Endothelial cell of umbilical vein (primary cell): ENCODE measurements around the gene PRTN3. TPM values are rescaled to one million over a fixed set of nuclear protein-coding genes. Genes with fewer than 3 reads are reported as not detected.

Experiments used
- BruUV-seq: library from RNA; stranded (reverse); fragments of 400-500 nt; replicated peaks from 2 replicates; lab custom pipeline; 2021; lab: Mats Ljungman, UMichigan
- CTCF ChIA-PET: fragments of 300-600, 350-600 bp; sonication (Branson Sonifier 250); formaldehyde crosslinking; loops from one replicate; lab custom pipeline; 2021; ENCODE audit warnings: antibody characterized with exemption, inconsistent platforms; lab: Charles Lee
- POLR2A ChIA-PET: fragments of 300-600, 350-600 bp; sonication (Branson Sonifier 250); formaldehyde crosslinking; loops from one replicate; lab custom pipeline; 2021; ENCODE audit warnings: antibody characterized with exemption, inconsistent platforms; lab: Charles Lee
- DNase-seq: peaks from one replicate; pipeline ENCODE4 v3.0.0-alpha.2; 2011; ENCODE audit warnings: low read depth, low spot score
- FAIRE-seq: peaks from 2 replicates; lab custom pipeline; 2011; peaks lifted over from hg19 to GRCh38; lab: Jason Lieb, UNC
- H2AFZ ChIP-seq: 2 replicates; pipeline ENCODE4 v1.6.0; 2012; ENCODE audit warnings: low read depth, low read length, control low read depth, inconsistent platforms
- H3K27ac ChIP-seq: 2 replicates; pipeline ENCODE4 v1.5.1; 2011; ENCODE audit warnings: low read depth, mild to moderate bottlenecking, control low read depth, low read length, moderate library complexity; ENCODE audit not compliant: insufficient read depth
- H3K27me3 ChIP-seq, 2 experiments: 2 replicates each; pipeline versions ENCODE4 v1.6.0 to v1.6.1; 2011; ENCODE audit warnings: low read length in 2 of 2, mixed read lengths in 1 of 2; ENCODE audit not compliant: control insufficient read depth in 2 of 2, insufficient read depth in 2 of 2
- H3K36me3 ChIP-seq, 2 experiments: 2 replicates in 1 of 2; 3 replicates in 1 of 2; pipeline ENCODE4 v1.5.1; 2011; ENCODE audit warnings: low read length in 2 of 2, mild to moderate bottlenecking in 1 of 2, moderate library complexity in 1 of 2; ENCODE audit not compliant: control insufficient read depth in 2 of 2, insufficient read depth in 2 of 2; ENCODE audit errors: extremely low read depth in 1 of 2
- H3K4me1 ChIP-seq: 3 replicates; pipeline ENCODE4 v1.5.1; 2011; ENCODE audit warnings: mild to moderate bottlenecking, low read length; ENCODE audit not compliant: control insufficient read depth, insufficient read depth; ENCODE audit errors: extremely low read depth
- H3K4me2 ChIP-seq: 2 replicates; pipeline ENCODE4 v1.6.1; 2011; ENCODE audit warnings: low read length, control low read depth, mixed read lengths; ENCODE audit not compliant: insufficient read depth
- H3K4me3 ChIP-seq, 3 experiments: fragments of 200-600 bp in 1 of 3; sonication (generic), shearing (Covaris generic) in 1 of 3; replicated peaks in 1 of 3; 2 replicates each; pipeline ENCODE4 v1.5.1; 2011 to 2016; ENCODE audit warnings: control low read depth in 3 of 3, low read length in 3 of 3, mild to moderate bottlenecking in 2 of 3, inconsistent platforms in 1 of 3, low read depth in 1 of 3, moderate library complexity in 1 of 3; ENCODE audit not compliant: insufficient read depth in 1 of 3
- H3K79me2 ChIP-seq: 2 replicates; pipeline ENCODE4 v1.6.0; 2012; ENCODE audit warnings: low read length, inconsistent platforms; ENCODE audit not compliant: control insufficient read depth, insufficient read depth
- H3K9ac ChIP-seq: replicated peaks from 2 replicates; pipeline ENCODE3; 2011; ENCODE audit warnings: low read length, control low read depth; ENCODE audit not compliant: insufficient read depth; ENCODE audit errors: extremely low read depth
- H3K9me1 ChIP-seq: replicated peaks from 3 replicates; pipeline ENCODE4 v1.6.0; 2011; ENCODE audit warnings: mild to moderate bottlenecking, low read length; ENCODE audit not compliant: control insufficient read depth, insufficient read depth; ENCODE audit errors: extremely low read depth
- H3K9me3 ChIP-seq: replicated peaks from 2 replicates; pipeline ENCODE4 v1.5.1; 2012; ENCODE audit warnings: low read length, inconsistent platforms; ENCODE audit not compliant: control insufficient read depth, insufficient read depth
- H4K20me1 ChIP-seq: replicated peaks from 2 replicates; pipeline ENCODE3; 2011; ENCODE audit warnings: mild to moderate bottlenecking, low read length; ENCODE audit not compliant: control insufficient read depth, insufficient read depth; ENCODE audit errors: extremely low read depth
- CTCF ChIP-seq, 2 donors: IDR thresholded peaks; 1 replicate in 1 of 2; 2 replicates in 1 of 2; pipeline ENCODE4 v1.5.1; 2011; ENCODE audit warnings: low read length in 2 of 2, mild to moderate bottlenecking in 2 of 2, moderate library complexity in 2 of 2, control low read depth in 1 of 2, inconsistent platforms in 1 of 2, low read depth in 1 of 2; ENCODE audit not compliant: insufficient read depth in 1 of 2; ENCODE audit errors: extremely low read depth in 1 of 2
- EZH2 ChIP-seq: IDR thresholded peaks from 2 replicates; pipeline ENCODE4 v1.6.1; 2012; ENCODE audit warnings: borderline replicate concordance, low read depth, mild to moderate bottlenecking, moderate library complexity, low read length, inconsistent platforms; ENCODE audit not compliant: severe bottlenecking
- FOS ChIP-seq: IDR thresholded peaks from 2 replicates; pipeline ENCODE4 v1.6.1; 2011; ENCODE audit warnings: mild to moderate bottlenecking, low read length, moderate library complexity, borderline replicate concordance; ENCODE audit not compliant: insufficient read depth
- GATA2 ChIP-seq: IDR thresholded peaks from 2 replicates; pipeline ENCODE4 v1.7.0; 2011; ENCODE audit warnings: low read depth, mild to moderate bottlenecking, moderate library complexity, mixed read lengths, low read length; ENCODE audit not compliant: insufficient read length, insufficient read depth
- JUN ChIP-seq: IDR thresholded peaks from 2 replicates; pipeline ENCODE4 v1.6.1; 2011; ENCODE audit warnings: borderline replicate concordance, low read depth; ENCODE audit not compliant: insufficient read length, insufficient read depth
- MAX ChIP-seq: IDR thresholded peaks from 2 replicates; pipeline ENCODE4 v1.6.1; 2011; ENCODE audit not compliant: insufficient read depth, insufficient read length
- MYC ChIP-seq: IDR thresholded peaks from one replicate; pipeline ENCODE4 v1.6.1; 2011; ENCODE audit warnings: mild to moderate bottlenecking, low read depth, low read length
- POLR2A ChIP-seq: IDR thresholded peaks from 2 replicates; pipeline ENCODE4 v1.6.1; 2012; ENCODE audit warnings: low read depth, mild to moderate bottlenecking, control low read depth, low read length
- POLR2AphosphoS5 ChIP-seq: IDR thresholded peaks from 2 replicates; pipeline ENCODE4 v1.6.1; 2012; ENCODE audit warnings: low read depth, mild to moderate bottlenecking, control low read depth, low read length, moderate library complexity; ENCODE audit not compliant: insufficient read depth
- dilution Hi-C: fragments of 300-500 bp; cut with MboI; formaldehyde crosslinking; loops from one replicate; pipeline ENCODE4 v1.15.0; 2019; ENCODE audit warnings: low sequenced_read_pairs; ENCODE audit not compliant: extremely low pct_ligation_motif_present
- intact Hi-C: fragments of 100-400 bp; cut with micrococcal nuclease; formaldehyde crosslinking; loops from one replicate; pipeline ENCODE4 v1.10.0; 2022
- polyA plus RNA-seq, 4 experiments: library from polyadenylated mRNA; depleted of rRNA in 3 of 4; stranded (reverse) in 3 of 4; unstranded in 1 of 4; fragments of >200 nt; gene quantifications; 2 replicates each; pipeline versions ENCODE4 v1.2.1 to v1.2.3, GENCODE V29; 2011 to 2012; ENCODE audit warnings: missing spikeins in 1 of 4
- total RNA-seq: library from RNA; stranded (reverse); gene quantifications from 2 replicates; pipeline ENCODE4 v1.2.3, GENCODE V29; 2021

The PRTN3 gene
- total and polyA plus RNA-seq, 2 donors (not counting 3 experiments of a cell fraction or from before 2014, with no cell fraction given), result not detected

GRCh38 chr19:887072-887471 is 46.3 kb downstream of the PRTN3 start:
- intact Hi-C loops (no loop called here), dilution Hi-C loops (no loop called here)
- no peaks in the 10 kb centered on the region for H3K27me3 ChIP-seq
- no peak overlapping the region for H3K4me2 ChIP-seq
- H3K4me1 ChIP-seq, result no peaks in the 10 kb centered on the region
- no peak overlapping the region for H2AFZ ChIP-seq
- no TSS peak for BruUV-seq
- H3K36me3 ChIP-seq, result peaks cover 8 to 35% of the 10 kb centered on the region in 2 experiments
- ChIA-PET POLR2A (no interaction called here), CTCF (no interaction called here)
- no peak for TF ChIP-seq CTCF (IDR thresholded peaks at IDR 0.05; ENCODE audit: extremely low read depth in 1 of 2, insufficient read depth in 1 of 2, low read depth in 1 of 2, low read length in 2 of 2)
- TF ChIP-seq POLR2A, result no peak
- TF ChIP-seq JUN, result no peak
- TF ChIP-seq POLR2AphosphoS5, result no peak
- TF ChIP-seq FOS, result no peak
- no peak for TF ChIP-seq EZH2
- no peak for TF ChIP-seq GATA2
- TF ChIP-seq MYC, result no peak
- TF ChIP-seq MAX, result no peak
- no peaks in the 10 kb centered on the region for H3K9me1 ChIP-seq
- no peak overlapping the region for H3K9ac ChIP-seq
- DNase-seq (no peak), FAIRE-seq (no peak)
- no peaks in the 10 kb centered on the region for H3K9me3 ChIP-seq
- H4K20me1 ChIP-seq, result no peaks in the 10 kb centered on the region
- H3K4me3 ChIP-seq, result no peak overlapping the region
- H3K27ac ChIP-seq, result no peak overlapping the region
- H3K79me2 ChIP-seq, result peaks cover 1% of the 10 kb centered on the region
